ENCODE data around the gene YPEL1. TPM values are rescaled to one million over a fixed set of nuclear protein-coding genes. Genes with fewer than 3 reads are reported as not detected.

Gene YPEL1
- total and polyA plus RNA-seq, 2 of the 13 experiments (the other 11 are each of a cell fraction or from before 2014, with no cell fraction given), result 0.33 to 2.5 TPM

- TF ChIP-seq TARDBP (CRISPR knock-in tag; IDR thresholded peaks at IDR 0.05), result peak; percentile 75
- no peak for TF ChIP-seq GRHL1 (CRISPR knock-in tag; conservative IDR thresholded peaks at IDR 0.05)
- no peak for TF ChIP-seq SRY (CRISPR knock-in tag; IDR thresholded peaks at IDR 0.05)
- peak; percentile 90 for TF ChIP-seq MYC (CRISPR knock-in tag; IDR thresholded peaks at IDR 0.05; ENCODE audit: borderline replicate concordance)
- TF ChIP-seq RFX1 (IDR thresholded peaks at IDR 0.05), result no peak
- TF ChIP-seq SMAD1 (CRISPR knock-in tag; IDR thresholded peaks at IDR 0.05; ENCODE audit: borderline replicate concordance, low read depth), result no peak; the same call in 1 of the 2 replicates
- peak; percentile 73 for TF ChIP-seq TEAD3 (CRISPR knock-in tag; optimal IDR thresholded peaks at IDR 0.05; ENCODE audit: borderline replicate concordance)
- TF ChIP-seq PAX8 (CRISPR knock-in tag; IDR thresholded peaks at IDR 0.05; ENCODE audit: borderline replicate concordance), result no peak
- peak; percentile 83 for TF ChIP-seq ARNTL (CRISPR knock-in tag; IDR thresholded peaks at IDR 0.05)
- no peak for TF ChIP-seq ZNF576 (CRISPR knock-in tag; IDR thresholded peaks at IDR 0.05)
- TF ChIP-seq ZNF629 (CRISPR knock-in tag; conservative IDR thresholded peaks at IDR 0.05), result 0 out of 2 replicates have a peak, but pooled peaks have one; percentile 24
- TF ChIP-seq IRF9 (CRISPR knock-in tag; IDR thresholded peaks at IDR 0.05; ENCODE audit: borderline replicate concordance), result peak; percentile 41; the same call in 1 of the 2 replicates
- peak; percentile 20; the same call in 1 of the 2 replicates for TF ChIP-seq NR2F6 (IDR thresholded peaks at IDR 0.05)
- TF ChIP-seq NR2F6 (CRISPR knock-in tag; IDR thresholded peaks at IDR 0.05), result peak; percentile 78
- no peak for TF ChIP-seq SIN3B (IDR thresholded peaks at IDR 0.05; ENCODE audit: low read length)
- TF ChIP-seq ISL2 (CRISPR knock-in tag; IDR thresholded peaks at IDR 0.05), result peak; percentile 67
- TF ChIP-seq ZNF781 (CRISPR knock-in tag; IDR thresholded peaks at IDR 0.05; ENCODE audit: borderline replicate concordance, not compliant biosample characterization), result peak; percentile 46
- no peak for TF ChIP-seq NBN (conservative IDR thresholded peaks at IDR 0.05)
- TF ChIP-seq ELF4 (CRISPR knock-in tag; IDR thresholded peaks at IDR 0.05; ENCODE audit: borderline replicate concordance), result no peak
- TF ChIP-seq TBP (CRISPR knock-in tag; IDR thresholded peaks at IDR 0.05), result no peak
- no peak for TF ChIP-seq ZNF501 (CRISPR knock-in tag; IDR thresholded peaks at IDR 0.05)
- TF ChIP-seq ZNF274 (CRISPR knock-in tag; IDR thresholded peaks at IDR 0.05), result no peak
- no peak for TF ChIP-seq FIP1L1 (IDR thresholded peaks at IDR 0.05; ENCODE audit: borderline replicate concordance, insufficient read depth, low read depth, low read length)
- TF ChIP-seq ZFY (CRISPR knock-in tag; IDR thresholded peaks at IDR 0.05), result 0 out of 2 replicates have a peak, but pooled peaks have one; percentile 18
- TF ChIP-seq ZNF180 (CRISPR knock-in tag; IDR thresholded peaks at IDR 0.05; ENCODE audit: borderline replicate concordance, low read depth), result no peak
- no peak for TF ChIP-seq KLF9 (CRISPR knock-in tag; IDR thresholded peaks at IDR 0.05; ENCODE audit: low read depth)
- TF ChIP-seq MZF1 (CRISPR knock-in tag; IDR thresholded peaks at IDR 0.05; ENCODE audit: borderline replicate concordance), result no peak
- peak; percentile 42 for TF ChIP-seq RBM22 (optimal IDR thresholded peaks at IDR 0.05; ENCODE audit: low read length)
- TF ChIP-seq AHR (CRISPR knock-in tag; IDR thresholded peaks at IDR 0.05), result no peak
These were observed 57.8 kb downstream of the YPEL1 start (continued) for GRCh38 chr22:21677606-21678443.

All from HepG2 (cell line).